NCI-H2196 (cell line): ENCODE measurements around the gene DMXL2.
"Not testable (repeated sequence)": the region's sequence is repeated elsewhere in the genome, so short reads cannot be mapped to it uniquely, and the experiment has no call there.

ENCODE experiments used
- DNase-seq: peaks from one replicate; lab custom pipeline; 2025; ENCODE audit not compliant: unreplicated experiment; lab: John Stamatoyannopoulos, UW

Gene DMXL2

GRCh38 chr15:51622604-51623370 lies at the start of gene DMXL2:
DMXL2 (minus strand) TSS chr15:51622771; CDS start chr15:51622545, 226 bp downstream.
- DNase-seq: peak; percentile 83

GRCh38 chr15:51672155-51672687 lies 49.6 kb upstream of the DMXL2 start:
- DNase-seq: no peak

DNA sequence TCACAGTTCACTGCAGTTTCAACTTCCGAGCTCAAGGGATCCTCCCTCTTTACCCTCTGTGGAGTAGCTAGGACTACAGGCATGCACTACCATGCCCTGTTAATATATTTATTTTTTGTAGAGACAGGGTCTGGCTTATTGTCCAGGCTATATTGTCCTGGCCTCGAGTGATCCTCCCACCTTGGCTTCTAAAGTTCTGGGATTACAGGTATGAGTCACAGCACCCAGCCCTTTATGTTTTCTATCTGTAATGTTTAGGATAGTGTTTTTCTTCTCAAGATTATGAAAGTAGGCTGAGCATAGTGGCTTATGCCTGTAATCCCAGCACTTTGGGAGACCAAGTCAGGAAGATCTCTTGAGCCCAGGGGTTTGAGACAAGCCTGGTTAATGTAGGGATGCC lies 46.8 kb upstream of the DMXL2 start:
- no peak for DNase-seq

- no peak for DNase-seq
Observed at GRCh38 chr15:51668446-51668845, 45.9 kb upstream of the DMXL2 start.

DNA sequence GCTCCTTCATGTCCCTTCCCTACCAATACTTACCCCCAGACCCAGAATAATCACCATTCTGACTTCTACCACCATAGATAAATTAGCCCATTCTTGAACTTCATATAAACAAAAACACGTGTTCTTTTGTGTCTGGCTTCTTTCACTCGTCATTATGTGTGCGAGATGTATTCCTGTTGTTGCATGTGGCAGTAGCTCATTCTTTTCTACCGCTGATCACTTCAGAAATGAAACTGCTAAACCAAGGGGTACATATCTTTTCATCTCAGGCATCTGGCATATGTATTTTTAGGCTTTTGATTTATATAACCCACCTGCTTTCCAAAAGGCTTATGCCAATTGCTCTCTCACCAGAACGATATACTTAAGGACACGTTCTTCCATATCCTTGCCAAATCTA lies 44.9 kb upstream of the DMXL2 start:
- no peak for DNase-seq

DNA sequence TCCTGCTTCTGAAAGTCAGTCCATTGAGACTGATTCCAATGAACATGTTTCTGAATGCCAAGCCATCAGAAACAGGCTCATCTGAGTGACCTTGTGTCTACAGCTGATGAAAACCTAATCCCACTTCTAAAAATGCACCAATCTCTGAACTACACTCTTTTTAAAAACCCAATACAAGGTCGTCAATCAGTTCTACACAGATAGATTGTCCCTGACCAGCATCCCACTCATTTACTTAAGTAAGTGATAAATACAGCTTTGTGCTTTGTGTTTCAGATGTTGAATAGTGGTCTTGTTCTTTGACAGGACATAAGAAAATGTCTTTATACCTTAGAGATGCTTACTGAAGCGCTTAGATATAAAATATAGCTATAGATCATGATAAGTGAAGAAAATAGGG lies 38.5 kb upstream of the DMXL2 start:
- DNase-seq: no peak

DNA sequence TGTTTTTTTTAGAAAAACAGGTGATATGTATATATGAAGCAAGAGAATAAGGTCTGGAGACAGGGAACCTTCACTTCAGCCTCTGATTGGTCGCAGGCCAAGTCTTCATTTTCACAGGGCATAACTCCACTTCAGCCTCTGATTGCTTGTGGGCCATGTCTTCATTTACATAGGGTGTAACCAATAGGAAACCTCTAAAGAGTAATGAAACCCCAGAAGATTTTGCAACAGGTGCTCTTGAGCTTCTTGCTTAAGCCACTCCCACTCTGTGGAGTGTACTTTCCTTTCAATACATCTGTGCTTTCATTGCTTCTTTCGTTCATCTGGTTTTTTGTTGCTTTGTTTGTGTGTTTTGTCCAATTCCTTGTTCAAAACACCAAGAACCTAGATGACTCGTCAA lies 36.1 kb upstream of the DMXL2 start:
- DNase-seq: no peak

DNA sequence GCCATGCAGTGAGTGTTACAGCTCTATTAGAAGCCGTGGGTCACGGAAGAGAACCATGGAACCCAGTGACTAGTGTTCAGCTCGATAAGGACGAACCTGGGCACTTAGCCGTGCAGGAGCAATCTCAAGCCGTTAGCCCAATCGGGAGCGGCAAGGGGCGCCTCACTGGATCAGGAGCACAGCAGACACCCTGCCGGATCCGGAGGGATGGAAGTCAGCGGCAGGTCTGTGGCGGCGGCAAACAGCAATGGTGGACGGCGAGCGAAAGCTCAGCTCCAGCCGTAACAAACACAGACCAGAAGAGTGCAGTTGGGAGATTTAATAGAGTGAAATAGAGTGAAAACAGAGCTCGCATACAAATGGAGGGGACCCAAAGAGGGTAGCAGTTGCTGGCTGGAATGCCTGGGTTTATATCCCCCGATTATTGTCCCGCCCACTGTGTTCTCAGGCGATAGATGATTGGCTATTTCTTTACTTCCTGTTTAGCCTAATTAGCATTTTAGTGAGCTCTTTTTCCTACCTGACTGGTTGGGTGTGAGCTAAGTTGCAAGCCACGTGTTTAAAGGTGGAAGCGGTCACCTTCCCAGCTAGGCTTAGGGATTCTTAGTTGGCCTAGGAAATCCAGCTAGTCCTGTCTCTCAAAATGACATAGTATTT lies 33.0 kb upstream of the DMXL2 start:
- DNase-seq: not testable (repeated sequence)

DNA sequence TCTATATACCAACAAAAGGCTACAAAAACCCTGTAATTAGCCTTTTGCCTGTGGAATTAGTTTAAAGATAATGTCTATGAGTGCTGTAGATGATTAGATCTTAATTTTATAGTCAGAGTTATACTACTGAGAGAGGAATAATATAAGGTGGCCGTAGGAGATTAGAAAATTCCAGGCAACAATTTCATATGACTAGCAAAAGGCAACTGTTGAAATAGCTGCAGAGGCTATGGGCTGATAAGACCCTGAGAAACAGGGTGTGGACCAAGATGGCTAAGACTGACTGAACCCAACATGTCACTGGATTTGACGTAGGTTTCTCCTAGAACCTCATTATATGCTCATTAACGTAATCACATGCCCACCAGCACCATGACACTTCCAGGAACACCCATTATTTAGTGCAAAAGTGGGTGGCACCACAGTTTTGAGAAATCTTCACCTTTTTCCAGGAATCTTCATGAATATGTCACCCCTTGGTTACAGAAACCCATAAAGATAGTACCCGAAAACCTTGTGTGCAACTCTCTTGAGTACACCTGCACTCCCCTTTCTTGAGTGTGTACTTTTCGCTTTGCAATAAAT lies 29.6 kb upstream of the DMXL2 start:
- no peak for DNase-seq

- peak; percentile 58 for DNase-seq
Observed at GRCh38 chr15:51649659-51650521, 27.3 kb upstream of the DMXL2 start.

DNA sequence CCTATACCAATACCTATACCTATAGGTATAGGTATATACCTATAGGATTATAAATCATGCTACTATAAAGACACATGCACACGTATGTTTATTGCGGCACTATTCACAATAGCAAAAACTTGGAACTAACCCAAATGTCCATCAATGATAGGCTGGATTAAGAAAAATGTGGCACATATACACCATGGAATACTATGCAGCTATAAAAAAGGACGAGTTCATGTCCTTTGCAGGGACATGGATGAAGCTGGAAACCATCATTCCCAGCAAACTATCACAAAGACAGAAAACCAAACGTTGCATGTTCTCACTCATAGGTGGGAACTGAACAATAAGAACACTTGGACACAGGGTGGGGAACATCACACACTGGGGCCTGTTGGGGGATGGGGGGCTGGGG lies 26.1 kb upstream of the DMXL2 start:
- not testable (repeated sequence) for DNase-seq

DNA sequence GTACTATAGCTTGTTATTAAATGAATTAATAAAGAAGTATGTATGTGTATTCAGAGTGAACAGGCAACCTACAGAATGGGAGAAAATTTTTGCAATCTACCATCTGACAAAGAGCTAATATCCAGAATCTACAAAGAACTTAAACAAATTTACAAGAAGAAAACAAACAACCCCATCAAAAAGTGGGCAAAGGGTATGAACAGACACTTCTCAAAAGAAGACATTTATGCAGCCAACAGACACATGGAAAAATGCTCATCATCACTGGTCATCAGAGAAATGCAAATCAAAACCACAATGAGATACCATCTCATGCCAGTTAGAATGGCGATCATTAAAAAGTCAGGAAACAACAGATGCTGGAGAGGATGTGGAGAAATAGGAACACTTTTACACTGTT lies 25.5 kb upstream of the DMXL2 start:
- not testable (repeated sequence) for DNase-seq

DNA sequence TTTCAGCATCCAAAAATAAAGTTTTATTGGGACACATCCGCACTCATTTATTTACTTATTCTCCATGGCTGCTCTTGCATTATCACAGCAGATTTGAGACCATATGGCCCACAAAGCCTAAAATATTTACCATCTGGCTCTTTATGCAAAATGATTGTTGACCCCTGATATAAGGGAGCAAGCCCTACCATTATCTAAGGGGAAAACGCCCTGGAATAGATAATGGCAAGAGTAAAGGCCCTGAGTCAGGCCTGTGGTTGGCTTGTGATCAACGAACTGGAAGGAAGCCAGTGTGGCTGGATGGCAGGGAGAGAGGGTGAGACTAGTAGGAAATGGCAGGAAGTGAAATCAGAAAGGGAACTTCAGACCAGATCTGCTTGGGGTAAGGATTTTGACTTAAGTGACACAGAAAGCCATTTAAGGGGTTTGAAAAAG lies 24.6 kb upstream of the DMXL2 start:
- DNase-seq: peak; percentile 9

- DNase-seq: no peak
Observed at GRCh38 chr15:51642696-51643095, 20.1 kb upstream of the DMXL2 start.

GRCh38 chr15:51641490-51642130 lies 19.0 kb upstream of the DMXL2 start:
- no peak for DNase-seq

- no peak for DNase-seq
Observed at GRCh38 chr15:51634591-51635198, 12.1 kb upstream of the DMXL2 start.

DNA sequence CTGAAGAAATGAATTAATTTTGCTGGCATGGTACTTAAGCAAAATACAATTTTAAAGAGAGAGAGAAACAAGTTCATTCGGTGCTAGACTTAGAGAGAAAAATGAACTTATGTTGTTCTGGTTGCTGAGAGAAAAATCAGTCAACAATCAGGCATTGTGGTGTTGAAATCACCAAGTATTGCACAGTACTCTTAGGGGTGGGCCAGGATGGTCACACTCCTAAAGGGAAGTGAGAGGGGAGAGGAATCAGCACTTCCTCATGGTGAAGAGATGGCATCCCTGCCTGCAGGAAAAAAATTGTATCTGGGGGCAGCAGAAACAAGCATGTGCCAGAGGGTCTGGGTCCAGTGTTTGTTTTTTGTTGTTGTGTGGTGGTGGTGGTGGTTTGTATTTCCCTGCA lies 7.0 kb upstream of the DMXL2 start:
- no peak for DNase-seq

- DNase-seq: no peak
Observed at GRCh38 chr15:51625236-51625635, 2.7 kb upstream of the DMXL2 start.

- no peak for DNase-seq
Observed at GRCh38 chr15:51624022-51624421, 1.5 kb upstream of the DMXL2 start.

GRCh38 chr15:51623386-51623938 lies 891 bp upstream of the DMXL2 start:
- peak; percentile 1 for DNase-seq
